Esophagus muscularis mucosa (tissue), 4 donors: ENCODE measurements around the gene UBALD1.
A peak's percentile ranks its signal among the peaks of the same experiment; 100 is the strongest.

Experiments used
- EP300 ChIP-seq: sonication (generic); formaldehyde crosslinking; IDR thresholded peaks from one replicate; pipeline ENCODE4 v1.6.1; 2017; ENCODE audit warnings: antibody characterized with exemption
- POLR2A ChIP-seq: fragments of 450-650 bp; IDR thresholded peaks from one replicate; pipeline ENCODE4 v1.6.1; 2017; ENCODE audit warnings: antibody characterized with exemption, moderate library complexity, mild to moderate bottlenecking, low read depth
- POLR2AphosphoS5 ChIP-seq, 2 donors: sonication (generic); formaldehyde crosslinking; IDR thresholded peaks; one replicate each; pipeline ENCODE4 v1.6.1; 2017; ENCODE audit warnings: antibody characterized with exemption in 2 of 2
- TF ChIP-seq, protein P1 (sequence below), 3 experiments: fragments of 200-600 bp in 2 of 3; fragments of 450-650 bp in 1 of 3; sonication (generic) in 2 of 3; IDR thresholded peaks; one replicate each; pipeline ENCODE4 v1.5.1; 2017 to 2019; ENCODE audit warnings: antibody characterized with exemption in 3 of 3, mild to moderate bottlenecking in 2 of 3, moderate library complexity in 1 of 3

DNA sequence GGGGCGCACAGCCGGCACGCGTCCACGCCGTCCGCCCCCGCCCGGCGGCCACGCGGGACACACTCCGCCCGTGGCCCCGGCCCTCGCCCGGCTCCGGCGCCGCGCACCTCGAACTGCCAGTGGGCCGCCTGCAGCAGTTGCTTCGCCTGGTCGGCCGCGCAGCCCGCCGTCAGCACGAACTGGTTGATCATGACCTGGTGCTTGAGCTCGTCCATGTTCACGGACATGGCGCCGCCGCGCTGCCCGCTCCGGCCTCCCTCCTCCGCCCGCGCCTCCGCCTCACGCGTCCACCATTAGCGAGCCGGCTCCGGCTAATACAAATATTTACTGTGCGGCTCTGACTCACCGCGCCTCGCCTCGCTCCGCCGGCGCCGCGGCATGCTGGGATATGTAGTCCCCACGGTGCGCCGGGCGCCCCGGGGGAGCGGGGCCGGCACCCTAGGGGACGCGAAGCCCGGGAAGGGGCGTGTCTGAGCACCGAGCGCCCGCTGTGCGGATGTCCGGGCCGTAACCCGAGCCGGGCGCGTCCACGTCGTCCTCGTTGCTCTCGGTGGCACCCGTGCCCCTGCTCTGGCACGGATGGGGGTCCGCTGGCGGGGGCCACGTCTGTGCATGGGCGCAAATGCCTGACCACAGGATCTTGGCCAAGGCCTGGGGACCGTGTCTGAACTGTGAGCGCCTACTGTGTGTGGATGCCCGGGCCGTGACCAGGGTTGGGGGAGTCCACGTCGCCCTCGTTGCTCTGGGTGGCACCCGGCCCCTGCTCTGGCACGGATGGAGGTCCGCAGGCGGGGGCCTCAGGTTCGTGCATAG is at the start of gene UBALD1:
- TF ChIP-seq, protein P1, sequence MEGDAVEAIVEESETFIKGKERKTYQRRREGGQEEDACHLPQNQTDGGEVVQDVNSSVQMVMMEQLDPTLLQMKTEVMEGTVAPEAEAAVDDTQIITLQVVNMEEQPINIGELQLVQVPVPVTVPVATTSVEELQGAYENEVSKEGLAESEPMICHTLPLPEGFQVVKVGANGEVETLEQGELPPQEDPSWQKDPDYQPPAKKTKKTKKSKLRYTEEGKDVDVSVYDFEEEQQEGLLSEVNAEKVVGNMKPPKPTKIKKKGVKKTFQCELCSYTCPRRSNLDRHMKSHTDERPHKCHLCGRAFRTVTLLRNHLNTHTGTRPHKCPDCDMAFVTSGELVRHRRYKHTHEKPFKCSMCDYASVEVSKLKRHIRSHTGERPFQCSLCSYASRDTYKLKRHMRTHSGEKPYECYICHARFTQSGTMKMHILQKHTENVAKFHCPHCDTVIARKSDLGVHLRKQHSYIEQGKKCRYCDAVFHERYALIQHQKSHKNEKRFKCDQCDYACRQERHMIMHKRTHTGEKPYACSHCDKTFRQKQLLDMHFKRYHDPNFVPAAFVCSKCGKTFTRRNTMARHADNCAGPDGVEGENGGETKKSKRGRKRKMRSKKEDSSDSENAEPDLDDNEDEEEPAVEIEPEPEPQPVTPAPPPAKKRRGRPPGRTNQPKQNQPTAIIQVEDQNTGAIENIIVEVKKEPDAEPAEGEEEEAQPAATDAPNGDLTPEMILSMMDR (IDR thresholded peaks at IDR 0.05): no peak
- TF ChIP-seq EP300 (no peak), POLR2A (peak; percentile 93), POLR2AphosphoS5 (IDR thresholded peaks at IDR 0.05) (peak; percentile 99 to 100)
